Measurements from ENCODE around the gene AFAP1.

DNA sequence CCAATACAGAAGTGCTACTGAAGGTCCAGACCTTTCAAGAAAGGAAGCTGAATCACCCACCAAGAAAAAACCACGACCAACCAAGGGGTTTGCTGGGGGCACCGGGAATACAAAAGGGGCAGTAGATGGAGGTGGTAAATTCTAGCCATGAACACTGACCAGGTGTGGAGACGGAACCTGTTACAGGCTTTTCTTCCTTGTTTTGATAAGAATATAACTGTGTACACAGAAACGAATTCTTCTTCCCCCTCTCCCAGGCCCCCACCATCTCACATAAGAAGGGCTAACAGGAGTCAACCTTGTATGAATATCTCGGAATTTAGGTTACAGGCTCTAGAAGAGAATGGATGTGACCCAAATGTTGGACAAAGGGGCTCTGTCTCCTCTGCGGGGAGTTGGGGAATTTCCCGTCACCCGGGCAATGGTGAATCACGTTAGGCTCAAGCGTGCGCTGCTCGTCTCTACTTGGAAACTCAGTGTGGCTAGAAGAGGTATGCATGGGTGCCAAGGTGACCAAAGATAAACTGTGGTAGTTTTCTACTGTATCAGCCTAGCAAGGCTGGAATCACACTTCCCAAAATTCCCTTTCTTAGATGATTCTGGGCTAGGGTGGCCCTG lies 87.0 kb downstream of the AFAP1 start:
- TF ChIP-seq, protein P1, sequence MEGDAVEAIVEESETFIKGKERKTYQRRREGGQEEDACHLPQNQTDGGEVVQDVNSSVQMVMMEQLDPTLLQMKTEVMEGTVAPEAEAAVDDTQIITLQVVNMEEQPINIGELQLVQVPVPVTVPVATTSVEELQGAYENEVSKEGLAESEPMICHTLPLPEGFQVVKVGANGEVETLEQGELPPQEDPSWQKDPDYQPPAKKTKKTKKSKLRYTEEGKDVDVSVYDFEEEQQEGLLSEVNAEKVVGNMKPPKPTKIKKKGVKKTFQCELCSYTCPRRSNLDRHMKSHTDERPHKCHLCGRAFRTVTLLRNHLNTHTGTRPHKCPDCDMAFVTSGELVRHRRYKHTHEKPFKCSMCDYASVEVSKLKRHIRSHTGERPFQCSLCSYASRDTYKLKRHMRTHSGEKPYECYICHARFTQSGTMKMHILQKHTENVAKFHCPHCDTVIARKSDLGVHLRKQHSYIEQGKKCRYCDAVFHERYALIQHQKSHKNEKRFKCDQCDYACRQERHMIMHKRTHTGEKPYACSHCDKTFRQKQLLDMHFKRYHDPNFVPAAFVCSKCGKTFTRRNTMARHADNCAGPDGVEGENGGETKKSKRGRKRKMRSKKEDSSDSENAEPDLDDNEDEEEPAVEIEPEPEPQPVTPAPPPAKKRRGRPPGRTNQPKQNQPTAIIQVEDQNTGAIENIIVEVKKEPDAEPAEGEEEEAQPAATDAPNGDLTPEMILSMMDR (IDR thresholded peaks at IDR 0.05): no peak
- TF ChIP-seq POLR2A (IDR thresholded peaks at IDR 0.05) (no peak), POLR2AphosphoS5 (IDR thresholded peaks at IDR 0.05) (no peak)
